ENCODE measurements around the gene BMP7.

BMP7 gene
- total RNA-seq = 0 to 1.3 (median 0) reads per million in 4 experiments

DNA sequence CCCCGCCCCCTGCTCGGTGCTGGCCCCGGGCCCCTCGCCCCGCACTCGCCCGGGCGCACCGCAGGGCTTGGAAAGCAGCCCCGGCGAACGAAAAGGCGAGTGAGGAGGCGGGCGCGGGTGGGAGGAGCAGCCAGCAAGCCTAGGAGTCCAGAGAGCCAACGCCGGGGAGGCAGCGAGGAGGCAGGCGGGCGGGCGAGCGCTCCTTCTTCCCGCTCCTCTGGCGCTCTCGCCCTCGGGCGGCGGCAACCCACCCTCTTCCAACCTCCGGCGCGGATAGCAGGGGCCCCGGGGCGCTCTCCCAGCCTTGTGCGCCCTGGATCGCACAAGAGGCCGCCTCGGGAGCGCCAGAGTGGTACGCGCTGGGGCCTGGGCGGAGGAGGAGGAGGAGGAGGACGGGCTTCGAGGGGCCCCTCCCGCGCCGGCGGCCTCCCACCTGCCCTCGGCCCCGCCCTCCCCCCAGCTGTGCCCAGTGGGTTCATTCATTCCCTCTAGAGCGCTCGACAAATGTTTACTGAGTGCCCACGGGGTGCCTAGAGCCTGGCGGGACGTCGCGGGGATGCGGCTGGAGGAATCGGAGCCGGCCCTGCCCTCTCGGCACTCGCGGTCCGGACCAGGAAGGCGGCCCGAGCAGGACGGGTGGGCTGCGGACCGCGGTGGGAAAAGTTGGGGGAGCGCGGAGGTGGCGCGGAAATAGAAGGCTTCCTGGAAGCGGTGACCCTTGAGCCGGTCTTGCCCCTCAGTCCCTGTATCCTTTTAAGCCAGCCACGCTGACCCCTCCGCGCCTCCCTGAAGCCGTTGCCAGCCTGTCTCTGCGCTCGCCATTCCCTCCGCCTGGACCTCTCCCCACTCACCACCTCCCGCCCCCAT lies at the start of gene BMP7:
TSS of gene BMP7 (minus strand) at position 351 of the 867 bp plus-strand sequence. CDS start 519 bp downstream, outside the sequence.
- DNase-seq = no peak

- DNase-seq = no peak
Observed at GRCh38 chr20:57315976-57316480, 49.6 kb upstream of the BMP7 start.

DNA sequence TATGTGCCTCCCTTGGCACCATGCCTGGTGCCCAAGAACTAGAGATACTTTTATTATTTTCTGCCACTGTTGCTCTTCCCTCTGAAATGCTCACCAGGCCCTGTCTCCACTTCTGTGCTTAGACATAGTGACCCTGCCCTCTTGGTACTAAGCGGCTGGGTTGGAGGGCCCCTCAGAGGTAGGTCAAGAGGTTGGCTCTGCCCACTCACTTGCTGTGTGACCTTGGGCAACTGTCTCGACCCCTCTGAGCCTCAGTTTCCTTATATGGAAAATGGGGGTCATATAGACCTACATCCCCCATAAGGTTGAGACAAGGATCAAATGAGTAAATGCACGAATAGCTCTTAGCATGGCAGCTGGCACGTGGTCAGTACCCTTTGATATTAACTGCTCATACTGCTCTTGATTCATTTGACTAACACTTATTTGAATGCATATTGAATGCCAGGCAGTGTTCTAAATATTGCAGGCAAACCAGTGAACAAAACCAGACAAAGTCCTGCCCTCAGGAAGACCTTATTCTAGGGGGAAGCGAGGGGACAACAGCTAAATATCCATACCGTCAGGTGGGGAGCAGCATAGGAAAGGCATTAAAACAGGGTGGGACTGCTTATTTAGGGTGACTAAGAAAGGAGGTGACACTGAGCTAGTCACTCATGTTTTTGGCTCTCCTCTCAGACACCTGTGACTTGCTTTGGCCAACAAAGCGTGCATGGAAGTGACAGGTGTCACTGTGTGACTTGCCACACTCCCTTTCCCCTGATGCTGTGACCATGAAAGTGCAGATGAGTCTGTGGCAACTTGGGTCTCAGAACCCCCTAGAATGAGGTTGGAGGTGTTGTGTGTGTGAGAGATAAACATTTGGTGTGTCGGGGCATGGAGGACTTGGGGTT lies 48.9 kb upstream of the BMP7 start:
- no peak for DNase-seq

- no peak for DNase-seq
Observed at GRCh38 chr20:57313951-57314350, 47.5 kb upstream of the BMP7 start.

GRCh38 chr20:57313230-57313629 lies 46.8 kb upstream of the BMP7 start:
- no peak for DNase-seq

- DNase-seq = no peak
Observed at GRCh38 chr20:57312138-57312537, 45.7 kb upstream of the BMP7 start.

DNA sequence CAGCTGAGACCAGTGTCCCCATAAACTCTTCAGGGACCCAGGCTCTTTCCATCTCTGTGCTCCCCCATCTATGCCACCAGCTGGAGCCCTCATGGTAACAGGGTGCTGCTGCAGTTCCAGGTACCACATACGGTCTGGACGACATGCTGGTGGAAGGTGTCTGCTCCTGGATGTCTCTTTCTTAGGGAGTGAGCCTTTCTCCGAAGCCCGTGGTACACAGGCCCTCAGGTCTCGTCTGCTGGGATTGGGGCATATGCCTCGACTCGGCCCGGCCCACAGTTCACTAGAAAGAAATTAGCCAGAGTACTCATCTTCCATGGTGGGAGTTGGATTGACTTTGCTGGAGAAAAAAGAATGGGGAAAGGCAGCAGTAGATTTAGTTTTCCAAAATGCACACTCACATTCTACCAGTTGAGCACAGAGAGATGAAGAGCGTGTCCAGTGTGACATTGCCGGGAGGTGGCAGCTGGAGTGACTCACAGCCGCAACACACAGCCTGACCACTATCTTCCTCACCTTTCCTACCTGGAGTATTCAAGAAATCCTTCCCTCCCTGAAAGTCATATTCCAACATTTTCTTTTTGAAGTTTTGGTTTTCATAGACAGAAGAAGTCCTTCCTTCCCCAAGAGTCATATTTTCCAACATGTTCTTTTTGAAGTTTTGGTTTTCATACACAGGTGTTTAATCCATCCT lies 44.5 kb upstream of the BMP7 start:
- no peak for DNase-seq

GRCh38 chr20:57309544-57310115 lies 43.2 kb upstream of the BMP7 start:
- DNase-seq = no peak

- no peak for DNase-seq
Observed at GRCh38 chr20:57308451-57309271, 42.2 kb upstream of the BMP7 start.

DNA sequence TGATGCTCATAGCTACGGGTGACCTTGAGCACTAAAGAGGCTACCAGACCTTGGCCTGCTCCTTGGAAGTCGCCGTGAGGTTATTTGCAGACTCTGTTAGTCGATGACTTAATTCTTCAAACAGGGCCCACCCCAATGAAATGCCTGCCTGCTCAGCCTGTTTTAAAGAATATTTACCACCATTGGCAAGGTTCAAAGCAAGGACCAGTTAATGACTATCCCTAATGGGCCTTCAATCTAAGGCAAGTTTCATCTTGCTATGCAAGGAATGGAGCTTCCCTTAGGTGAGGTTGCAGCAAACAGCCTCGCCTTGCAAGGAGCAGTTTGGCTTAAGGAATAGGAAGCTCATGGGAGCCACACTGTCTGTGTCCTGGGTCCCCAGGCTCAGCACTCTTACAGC lies 40.3 kb upstream of the BMP7 start:
- no peak for DNase-seq

- no peak for DNase-seq
Observed at GRCh38 chr20:57301026-57301425, 34.6 kb upstream of the BMP7 start.

GRCh38 chr20:57298457-57298856 lies 32.0 kb upstream of the BMP7 start:
- no peak for DNase-seq

- no peak for DNase-seq
Observed at GRCh38 chr20:57294550-57294949, 28.1 kb upstream of the BMP7 start.

DNA sequence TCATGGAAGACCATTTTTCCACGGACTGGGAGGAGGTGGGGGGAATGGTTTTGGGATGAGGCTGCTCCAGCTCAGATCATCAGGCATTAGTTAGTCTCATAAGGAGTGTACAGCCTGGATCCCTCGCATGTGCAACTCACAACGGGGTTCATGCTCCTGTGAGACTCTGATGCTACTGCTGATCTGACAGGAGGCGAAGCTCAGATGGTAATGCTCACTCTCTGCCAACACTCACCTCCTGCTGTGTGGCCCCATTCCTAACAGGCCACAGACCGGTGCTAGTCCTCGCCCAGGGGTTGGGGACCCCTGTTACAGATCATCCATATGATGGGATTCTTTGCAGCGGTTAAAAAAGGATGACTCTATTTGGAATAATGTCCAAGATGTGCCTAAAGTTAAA lies 27.6 kb upstream of the BMP7 start:
- DNase-seq = no peak

DNA sequence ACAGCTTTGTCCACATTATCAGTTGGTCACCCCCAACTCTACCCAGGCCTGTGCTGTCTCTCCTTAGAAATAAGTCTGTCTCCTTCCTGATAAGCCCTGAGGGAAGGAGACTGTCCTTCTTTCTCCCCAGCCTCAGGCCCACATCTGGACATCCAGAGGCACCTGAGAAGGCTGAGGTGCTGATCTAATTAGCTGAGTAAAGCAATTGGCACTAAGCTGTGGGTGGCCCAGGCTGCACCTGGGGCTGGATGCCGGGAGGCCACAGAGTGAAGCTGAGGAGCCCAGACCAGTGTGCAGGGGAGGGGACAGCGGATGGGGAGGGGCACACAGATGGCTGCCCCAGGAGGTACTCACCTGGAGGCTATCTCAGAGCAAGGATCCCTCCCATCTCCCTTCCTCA lies 26.2 kb upstream of the BMP7 start:
- DNase-seq = no peak

DNA sequence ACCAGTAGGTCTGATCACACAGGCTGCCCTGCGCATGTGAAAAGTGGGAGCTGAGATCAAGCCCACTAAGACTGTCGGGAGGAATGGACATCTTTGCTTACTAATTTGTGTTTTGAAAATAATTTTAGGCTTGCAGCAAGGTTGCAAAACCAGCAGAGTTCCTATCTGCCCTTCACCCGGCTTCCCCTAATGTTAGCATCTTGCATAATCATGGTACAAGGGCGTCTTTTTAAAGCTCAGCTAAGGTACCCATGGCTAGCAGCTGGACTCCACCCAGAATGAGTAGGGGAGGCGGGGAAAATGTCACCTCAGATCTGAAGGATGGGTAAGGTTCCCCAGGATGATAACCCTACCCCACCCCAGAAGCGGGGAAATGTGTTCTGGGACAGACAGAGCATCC lies 25.3 kb upstream of the BMP7 start:
- no peak for DNase-seq

DNA sequence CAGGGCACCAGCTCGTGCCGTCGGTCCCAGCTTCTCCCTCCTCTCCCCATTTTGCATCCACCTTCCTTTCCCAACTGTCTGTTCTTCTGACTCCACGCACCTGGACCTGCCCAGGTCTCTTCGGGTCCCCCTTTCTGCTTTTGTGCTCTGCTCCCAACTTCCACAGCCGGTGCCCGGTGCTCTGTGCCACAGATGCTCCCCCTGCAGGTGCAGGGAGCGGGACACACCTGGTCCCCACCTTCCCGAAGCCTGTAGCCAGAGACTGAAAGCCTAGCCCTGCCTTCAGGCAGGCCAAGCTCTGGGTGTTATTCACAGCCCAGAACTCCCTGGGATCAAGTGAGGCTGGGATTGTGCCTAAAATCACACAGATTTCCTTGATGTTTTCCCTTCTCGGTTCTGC lies 24.6 kb upstream of the BMP7 start:
- no peak for DNase-seq

DNA sequence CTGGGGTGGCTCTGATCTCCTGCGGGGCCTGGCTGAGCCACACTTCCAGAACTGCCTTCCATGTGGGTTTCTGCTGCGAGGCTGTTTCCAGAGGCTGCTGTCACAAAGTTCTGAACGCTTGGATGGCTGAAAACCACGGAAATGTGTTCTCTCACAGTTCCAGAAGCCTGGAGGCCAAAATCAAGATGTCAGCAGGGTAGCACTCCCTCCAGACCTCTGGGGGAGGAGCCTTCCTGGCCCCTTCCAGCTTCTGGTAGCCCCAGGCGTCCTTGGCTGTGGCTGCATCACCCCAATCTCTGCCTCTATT lies 23.7 kb upstream of the BMP7 start:
- DNase-seq = no peak

DNA sequence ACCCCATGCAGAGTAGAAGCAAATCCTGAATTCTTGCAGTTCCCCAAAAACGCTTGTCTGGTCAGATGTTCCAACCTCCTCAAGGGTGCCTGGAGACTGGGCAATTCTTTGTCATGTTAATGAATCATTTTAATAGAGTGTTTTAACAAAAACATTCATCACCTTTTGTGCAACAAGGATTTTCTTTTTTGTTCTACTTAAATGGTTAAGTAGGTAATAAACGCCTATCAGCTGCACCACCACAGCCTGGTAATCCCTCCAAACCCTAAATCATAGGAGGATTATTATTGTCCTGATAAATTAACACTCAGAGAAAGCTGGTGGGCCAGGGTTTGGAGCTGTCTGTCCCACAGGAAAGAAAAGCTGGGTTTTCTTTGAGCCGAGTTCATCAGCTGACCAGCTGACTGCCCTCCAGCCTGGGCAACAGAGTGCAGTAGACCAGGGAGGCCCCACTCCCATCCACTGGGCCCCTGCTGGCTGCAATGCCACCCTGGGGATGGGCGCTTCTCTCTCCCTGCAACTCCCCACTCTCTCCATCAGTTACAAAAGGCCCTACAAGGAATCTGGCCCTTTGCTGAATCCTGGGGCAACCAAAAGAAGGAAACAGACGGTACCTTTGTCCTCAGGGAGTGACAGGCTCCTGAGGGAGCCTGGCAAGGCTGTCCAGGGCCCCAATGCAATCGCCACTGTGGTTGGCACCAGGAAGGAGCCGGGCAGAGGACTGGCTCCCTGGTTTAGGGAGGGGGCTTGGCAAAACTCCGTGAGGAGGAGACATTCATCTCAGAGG lies 23.1 kb upstream of the BMP7 start:
- DNase-seq = no peak

- no peak for DNase-seq
Observed at GRCh38 chr20:57288651-57289277, 22.3 kb upstream of the BMP7 start.

GRCh38 chr20:57287901-57288300 lies 21.5 kb upstream of the BMP7 start:
- no peak for DNase-seq
